Smooth muscle cell (in vitro differentiated cells): ENCODE measurements around the gene TCF4. TPM values are rescaled to one million over a fixed set of nuclear protein-coding genes. Genes with fewer than 3 reads are reported as not detected.

Source experiments
- DNase-seq: peaks from one replicate; lab custom pipeline; 2025; ENCODE audit not compliant: unreplicated experiment; lab: John Stamatoyannopoulos, UW
- H2AFZ ChIP-seq: fragments of 200-600 bp; sonication (generic); 2 replicates; pipeline ENCODE4 v1.6.0; 2016; ENCODE audit warnings: antibody characterized with exemption, low read depth, mild to moderate bottlenecking
- H3F3A ChIP-seq: fragments of 200-600 bp; sonication (generic); 2 replicates; pipeline ENCODE4 v1.6.0; 2017; ENCODE audit warnings: antibody characterized with exemption, low read depth
- H3K27ac ChIP-seq: fragments of 200-600 bp; sonication (generic); 2 replicates; pipeline ENCODE4 v1.5.1; 2016; ENCODE audit warnings: low read depth, mild to moderate bottlenecking
- H3K27me3 ChIP-seq: fragments of 200-600 bp; sonication (generic); 2 replicates; pipeline ENCODE4 v1.6.1; 2016; ENCODE audit warnings: low read depth, mild to moderate bottlenecking
- H3K36me3 ChIP-seq: fragments of 200-600 bp; sonication (generic); 2 replicates; pipeline ENCODE4 v1.5.1; 2016; ENCODE audit warnings: low read depth
- H3K4me1 ChIP-seq: fragments of 200-600 bp; sonication (generic); 2 replicates; pipeline ENCODE4 v1.5.1; 2016; ENCODE audit warnings: low read depth
- H3K4me2 ChIP-seq: fragments of 200-600 bp; sonication (generic); 2 replicates; pipeline ENCODE4 v1.6.0; 2016; ENCODE audit warnings: mild to moderate bottlenecking
- H3K4me3 ChIP-seq: fragments of 200-600 bp; sonication (generic); 2 replicates; pipeline ENCODE4 v1.5.1; 2016; ENCODE audit warnings: mild to moderate bottlenecking
- H3K79me2 ChIP-seq: fragments of 200-600 bp; sonication (generic); 2 replicates; pipeline ENCODE4 v1.6.0; 2016; ENCODE audit warnings: low read depth, mild to moderate bottlenecking
- H3K9ac ChIP-seq: fragments of 200-600 bp; sonication (generic); 2 replicates; pipeline ENCODE4 v1.6.0; 2016; ENCODE audit warnings: low read depth
- H3K9me3 ChIP-seq: fragments of 200-600 bp; sonication (generic); replicated peaks from 2 replicates; pipeline ENCODE4 v1.5.1; 2016; ENCODE audit warnings: low read depth
- H4K20me1 ChIP-seq: fragments of 200-600 bp; sonication (generic); 2 replicates; pipeline ENCODE4 v1.6.0; 2016; ENCODE audit warnings: low read depth
- WGBS: methylation state at CpG from one replicate; pipeline ENCODE4 v1.1.7; 2016; ENCODE audit warnings: low lambda C conversion rate; 5-methylcytosine and 5-hydroxymethylcytosine counted together
- polyA plus RNA-seq: library from polyadenylated mRNA; unstranded; fragments of >200 nt; fragmentation: Nextera tagmentation; extraction: Ambion mirVana; gene quantifications from 2 replicates; pipeline ENCODE4 v1.2.1, GENCODE V29; 2016
- total RNA-seq: library from RNA; depleted of rRNA; stranded (reverse); fragments of >200 nt; gene quantifications from 2 replicates; pipeline ENCODE4 v1.2.3, GENCODE V29; 2014
- TF ChIP-seq, protein P1 (sequence below): fragments of 200-600 bp; sonication (generic); IDR thresholded peaks from 2 replicates; pipeline ENCODE4 v1.5.1; 2017; ENCODE audit warnings: borderline replicate concordance, mild to moderate bottlenecking, antibody characterized with exemption; ENCODE audit not compliant: insufficient read depth, poor library complexity, severe bottlenecking

TCF4 gene
- total and polyA plus RNA-seq, 2 experiments from 2014 or later, result 105 to 120 TPM

DNA sequence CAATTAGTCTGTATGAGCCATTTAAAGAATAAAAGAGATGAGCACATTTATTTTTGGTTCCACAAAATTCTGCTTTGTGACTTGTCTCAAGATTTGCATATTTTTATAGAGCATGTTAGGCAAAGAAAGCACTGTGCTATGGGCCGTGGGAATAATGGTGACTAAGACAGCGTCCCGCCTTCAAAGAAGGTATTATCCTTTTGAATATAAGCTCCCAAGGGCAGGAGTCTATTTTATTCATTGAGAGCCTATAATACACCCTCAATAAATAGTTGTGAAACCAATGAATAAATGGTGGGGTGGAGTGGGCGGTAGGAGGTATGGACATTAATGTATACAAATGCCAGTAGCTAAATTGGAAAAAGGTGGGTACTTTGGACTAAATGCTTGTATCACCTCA is 20.5 kb upstream of the TCF4 start:
- H3K4me1 ChIP-seq, result no peaks in the 10 kb centered on the region
- H3F3A ChIP-seq, result no peaks in the 10 kb centered on the region
- H3K9ac ChIP-seq, result no peak overlapping the region
- no peak overlapping the region for H2AFZ ChIP-seq
- H3K4me2 ChIP-seq, result no peak overlapping the region
- no peaks in the 10 kb centered on the region for H3K36me3 ChIP-seq
- H3K9me3 ChIP-seq, result no peaks in the 10 kb centered on the region
- 93% methylated on average over 4 of the region's 4 CpGs for WGBS
- H3K4me3 ChIP-seq, result no peak overlapping the region
- H3K27ac ChIP-seq, result no peak overlapping the region
- TF ChIP-seq, protein P1, sequence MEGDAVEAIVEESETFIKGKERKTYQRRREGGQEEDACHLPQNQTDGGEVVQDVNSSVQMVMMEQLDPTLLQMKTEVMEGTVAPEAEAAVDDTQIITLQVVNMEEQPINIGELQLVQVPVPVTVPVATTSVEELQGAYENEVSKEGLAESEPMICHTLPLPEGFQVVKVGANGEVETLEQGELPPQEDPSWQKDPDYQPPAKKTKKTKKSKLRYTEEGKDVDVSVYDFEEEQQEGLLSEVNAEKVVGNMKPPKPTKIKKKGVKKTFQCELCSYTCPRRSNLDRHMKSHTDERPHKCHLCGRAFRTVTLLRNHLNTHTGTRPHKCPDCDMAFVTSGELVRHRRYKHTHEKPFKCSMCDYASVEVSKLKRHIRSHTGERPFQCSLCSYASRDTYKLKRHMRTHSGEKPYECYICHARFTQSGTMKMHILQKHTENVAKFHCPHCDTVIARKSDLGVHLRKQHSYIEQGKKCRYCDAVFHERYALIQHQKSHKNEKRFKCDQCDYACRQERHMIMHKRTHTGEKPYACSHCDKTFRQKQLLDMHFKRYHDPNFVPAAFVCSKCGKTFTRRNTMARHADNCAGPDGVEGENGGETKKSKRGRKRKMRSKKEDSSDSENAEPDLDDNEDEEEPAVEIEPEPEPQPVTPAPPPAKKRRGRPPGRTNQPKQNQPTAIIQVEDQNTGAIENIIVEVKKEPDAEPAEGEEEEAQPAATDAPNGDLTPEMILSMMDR, result no peak
- no peaks in the 10 kb centered on the region for H3K79me2 ChIP-seq
- DNase-seq, result no peak
- H3K27me3 ChIP-seq, result no peaks in the 10 kb centered on the region
- no peaks in the 10 kb centered on the region for H4K20me1 ChIP-seq

DNA sequence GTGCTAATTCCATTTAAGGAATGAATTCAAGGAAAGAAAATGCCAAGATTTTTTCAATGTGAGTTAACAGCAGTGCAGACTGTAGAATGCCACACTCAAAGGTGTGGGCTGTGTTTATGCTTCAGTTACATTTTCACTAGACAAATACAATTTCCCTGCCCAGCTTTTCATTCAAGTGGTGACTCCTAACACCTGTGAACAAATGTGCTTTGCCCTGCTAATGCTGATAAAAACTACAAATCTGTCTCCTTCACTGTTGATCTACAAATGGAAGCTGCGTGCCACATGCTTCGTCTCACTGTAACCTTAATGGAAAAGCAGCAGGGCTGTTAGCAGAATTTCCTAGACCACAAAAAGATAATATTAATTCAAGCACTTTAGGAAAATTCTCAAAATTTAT is 19.8 kb upstream of the TCF4 start:
- no peaks in the 10 kb centered on the region for H4K20me1 ChIP-seq
- no peaks in the 10 kb centered on the region for H3K36me3 ChIP-seq
- no peaks in the 10 kb centered on the region for H3K9me3 ChIP-seq
- H3F3A ChIP-seq, result no peaks in the 10 kb centered on the region
- H3K9ac ChIP-seq, result no peak overlapping the region
- no peaks in the 10 kb centered on the region for H3K79me2 ChIP-seq
- H3K4me2 ChIP-seq, result no peak overlapping the region
- DNase-seq, result no peak
- no peaks in the 10 kb centered on the region for H3K4me1 ChIP-seq
- no peak overlapping the region for H2AFZ ChIP-seq
- H3K4me3 ChIP-seq, result no peak overlapping the region
- whole genome bisulfite sequencing, result 97% methylated on average over 2 of the region's 2 CpGs
- H3K27ac ChIP-seq, result no peak overlapping the region
- TF ChIP-seq, protein P1, result no peak
- no peaks in the 10 kb centered on the region for H3K27me3 ChIP-seq

DNA sequence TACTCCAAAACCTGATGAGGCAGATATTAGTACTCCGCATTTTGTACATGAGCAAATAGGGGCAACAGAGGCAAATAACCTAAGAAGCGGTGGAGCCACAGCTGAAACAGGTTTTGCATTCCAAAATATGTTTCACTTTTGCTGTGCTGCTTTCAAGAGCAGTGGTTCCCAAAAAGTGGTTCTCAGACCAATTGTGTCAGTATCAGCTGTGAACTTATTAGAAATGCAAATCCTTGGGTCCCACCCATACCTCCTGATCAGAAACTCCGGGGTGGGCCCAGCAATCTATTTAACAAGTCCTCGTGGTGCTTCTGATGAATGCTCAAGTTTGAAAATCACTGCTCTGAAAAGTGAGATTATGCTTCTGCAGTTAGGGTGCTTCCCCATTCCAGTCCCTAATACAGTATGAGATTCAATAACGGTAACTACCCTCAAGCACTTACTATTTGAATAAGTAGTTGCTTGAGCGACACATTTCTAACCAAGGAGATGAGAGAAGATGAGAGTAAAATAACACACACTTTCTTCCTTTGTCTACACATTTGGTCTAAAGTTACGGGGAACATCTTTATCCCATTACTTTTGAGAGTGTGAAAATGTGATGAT is 17.8 kb upstream of the TCF4 start:
- no peak overlapping the region for H3K4me3 ChIP-seq
- DNase-seq, result no peak
- no peak overlapping the region for H3K9ac ChIP-seq
- no peaks in the 10 kb centered on the region for H3K27me3 ChIP-seq
- H2AFZ ChIP-seq, result no peak overlapping the region
- TF ChIP-seq, protein P1, result no peak
- H3K79me2 ChIP-seq, result no peaks in the 10 kb centered on the region
- no peak overlapping the region for H3K27ac ChIP-seq
- 92% methylated on average over 7 of the region's 7 CpGs for WGBS
- no peaks in the 10 kb centered on the region for H3K9me3 ChIP-seq
- no peaks in the 10 kb centered on the region for H3K36me3 ChIP-seq
- no peaks in the 10 kb centered on the region for H4K20me1 ChIP-seq
- H3K4me2 ChIP-seq, result no peak overlapping the region
- no peaks in the 10 kb centered on the region for H3F3A ChIP-seq
- no peaks in the 10 kb centered on the region for H3K4me1 ChIP-seq

DNA sequence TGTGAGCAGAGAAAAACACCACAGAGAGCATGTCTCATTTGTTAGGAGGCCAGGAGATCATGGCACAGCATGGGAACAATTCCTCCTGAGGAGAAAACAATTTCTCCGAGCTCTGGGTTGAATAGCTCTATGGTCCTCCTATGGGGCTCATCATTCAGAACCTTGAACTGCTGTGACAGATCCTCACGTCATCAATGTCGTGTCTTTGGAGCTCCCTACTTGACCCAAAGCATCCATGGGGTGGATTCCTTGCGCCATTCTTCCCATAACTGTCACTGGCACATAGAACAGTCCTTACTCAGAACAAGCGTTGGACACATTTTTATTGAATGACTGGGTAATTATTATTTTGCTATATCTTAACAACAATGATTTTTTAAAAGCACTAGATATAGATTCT is 15.8 kb upstream of the TCF4 start:
- Histone ChIP-seq H3K79me2 (no peaks in the 10 kb centered on the region), H3K36me3 (no peaks in the 10 kb centered on the region), H3F3A (no peaks in the 10 kb centered on the region), H3K27ac (no peak overlapping the region), H3K4me1 (no peaks in the 10 kb centered on the region), H3K27me3 (no peaks in the 10 kb centered on the region), H3K4me2 (no peak overlapping the region), H2AFZ (no peak overlapping the region), H4K20me1 (no peaks in the 10 kb centered on the region), H3K9me3 (no peaks in the 10 kb centered on the region), H3K4me3 (no peak overlapping the region), H3K9ac (no peak overlapping the region)
- TF ChIP-seq, protein P1, result no peak
- 92% methylated on average over 5 of the region's 5 CpGs for whole genome bisulfite sequencing
- DNase-seq, result no peak
